ENCODE data around the gene MICA.

DNA sequence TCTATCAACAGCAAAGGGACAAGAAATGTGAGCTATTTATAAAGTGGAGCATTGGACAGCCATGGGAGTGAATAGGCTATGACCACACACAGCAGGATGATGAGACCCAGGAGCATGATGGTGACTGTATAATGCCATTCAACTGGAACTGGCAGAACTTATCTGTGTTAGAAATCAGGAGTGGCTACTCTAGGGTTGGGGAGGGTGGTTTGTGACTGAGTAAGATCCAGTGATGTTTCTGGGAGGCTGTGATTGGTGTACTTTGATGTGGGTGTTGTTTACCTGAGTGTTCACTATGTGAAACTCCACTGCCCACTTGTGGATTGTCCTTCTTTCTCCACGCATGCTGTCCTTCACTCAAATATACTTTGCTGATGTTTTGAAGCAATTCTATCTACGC lies 34.9 kb upstream of the MICA start:
- no peak for TF ChIP-seq EP300 (IDR thresholded peaks at IDR 0.05)
- TF ChIP-seq, protein P1, sequence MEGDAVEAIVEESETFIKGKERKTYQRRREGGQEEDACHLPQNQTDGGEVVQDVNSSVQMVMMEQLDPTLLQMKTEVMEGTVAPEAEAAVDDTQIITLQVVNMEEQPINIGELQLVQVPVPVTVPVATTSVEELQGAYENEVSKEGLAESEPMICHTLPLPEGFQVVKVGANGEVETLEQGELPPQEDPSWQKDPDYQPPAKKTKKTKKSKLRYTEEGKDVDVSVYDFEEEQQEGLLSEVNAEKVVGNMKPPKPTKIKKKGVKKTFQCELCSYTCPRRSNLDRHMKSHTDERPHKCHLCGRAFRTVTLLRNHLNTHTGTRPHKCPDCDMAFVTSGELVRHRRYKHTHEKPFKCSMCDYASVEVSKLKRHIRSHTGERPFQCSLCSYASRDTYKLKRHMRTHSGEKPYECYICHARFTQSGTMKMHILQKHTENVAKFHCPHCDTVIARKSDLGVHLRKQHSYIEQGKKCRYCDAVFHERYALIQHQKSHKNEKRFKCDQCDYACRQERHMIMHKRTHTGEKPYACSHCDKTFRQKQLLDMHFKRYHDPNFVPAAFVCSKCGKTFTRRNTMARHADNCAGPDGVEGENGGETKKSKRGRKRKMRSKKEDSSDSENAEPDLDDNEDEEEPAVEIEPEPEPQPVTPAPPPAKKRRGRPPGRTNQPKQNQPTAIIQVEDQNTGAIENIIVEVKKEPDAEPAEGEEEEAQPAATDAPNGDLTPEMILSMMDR (IDR thresholded peaks at IDR 0.05), result no peak
- no peak for TF ChIP-seq POLR2A (IDR thresholded peaks at IDR 0.05)
- no peak for TF ChIP-seq POLR2AphosphoS5 (IDR thresholded peaks at IDR 0.05)
